PC-3 (cell line): Measurements from ENCODE around the gene SAE1.

Experiments used
- CTCF ChIP-seq: fragments of 300-600 bp; sonication (generic); conservative IDR thresholded peaks from 2 replicates; pipeline ENCODE4 v1.5.1; 2017; ENCODE audit warnings: antibody characterized with exemption, low read depth, mild to moderate bottlenecking, low read length
- EZH2 ChIP-seq: fragments of 300-600 bp; sonication (generic); IDR thresholded peaks from one replicate; pipeline ENCODE4 v1.6.1; 2017; ENCODE audit warnings: antibody characterized with exemption, mild to moderate bottlenecking, low read length; ENCODE audit not compliant: unreplicated experiment
- EZH2phosphoT487 ChIP-seq: fragments of 300-600 bp; sonication (generic); IDR thresholded peaks from 2 replicates; pipeline ENCODE4 v1.6.1; 2018; ENCODE audit warnings: mild to moderate bottlenecking, antibody characterized with exemption, low read length, borderline replicate concordance

DNA sequence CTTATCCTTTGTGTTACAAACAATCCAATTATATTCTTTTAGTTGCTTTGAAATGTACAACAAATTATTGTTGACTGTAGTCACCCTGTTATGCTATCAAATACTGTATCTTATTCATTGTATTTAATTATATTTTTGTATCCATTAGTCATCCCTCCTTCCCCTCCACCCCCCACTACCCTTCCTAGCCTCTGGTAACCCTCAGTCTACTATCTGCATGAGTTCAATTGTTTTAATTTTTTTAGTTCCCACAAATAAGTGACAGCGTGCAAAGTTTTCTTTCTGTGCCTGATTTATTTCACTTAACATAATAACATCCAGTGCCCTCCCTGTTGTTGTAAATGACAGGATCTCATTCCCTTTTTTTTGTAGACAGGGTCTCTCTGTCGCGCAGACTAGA lies 4.5 kb downstream of the SAE1 start:
- TF ChIP-seq CTCF (no peak), EZH2 (no peak), EZH2phosphoT487 (no peak)
